A549 (cell line): ENCODE results near the gene FAM98C. TPM values are rescaled to one million over a fixed set of nuclear protein-coding genes. Genes with fewer than 3 reads are reported as not detected.

Source experiments
- ATAC-seq, 2 experiments: fragments of 200-7000 bp in 1 of 2; fragments of >200 bp in 1 of 2; cut with Nextera tagmentation in 1 of 2; cut with Tn5 transposase in 1 of 2; 3 replicates each; pipeline versions ENCODE4 v1.8.0 to v1.9.1; 2018 to 2020; ENCODE audit warnings: mild to moderate bottlenecking in 1 of 2, moderate library complexity in 1 of 2
- CTCF ChIA-PET: fragments of 300-600 bp; sonication (Branson Sonifier 250); formaldehyde crosslinking; extraction: SDS; loops from one replicate; lab custom pipeline; 2021; ENCODE audit warnings: antibody characterized with exemption, inconsistent platforms; lab: Yijun Ruan, JAX
- POLR2A ChIA-PET: fragments of 350-600 bp; formaldehyde crosslinking; extraction: SDS; loops from one replicate; lab custom pipeline; 2021; ENCODE audit warnings: antibody characterized with exemption, inconsistent platforms; lab: Yijun Ruan, JAX
- DNase-seq, 2 experiments: peaks; one replicate each; pipeline versions ENCODE4 v3.0.0 to v3.0.0-alpha.2; 2011 to 2016; ENCODE audit warnings: low read depth in 1 of 2, low spot score in 1 of 2
- FAIRE-seq: peaks from 2 replicates; lab custom pipeline; 2011; peaks lifted over from hg19 to GRCh38; lab: Jason Lieb, UNC
- H3K27ac ChIP-seq, 2 experiments: fragments of >200 bp; sonication (Bioruptor Twin); formaldehyde crosslinking; 3 replicates each; pipeline ENCODE4 v1.5.1; 2016 to 2017
- H3K4me1 ChIP-seq: fragments of >200 bp; sonication (Bioruptor Twin); formaldehyde crosslinking; 3 replicates; pipeline ENCODE4 v1.6.1; 2016
- H3K4me2 ChIP-seq: fragments of >200 bp; sonication (Bioruptor Twin); formaldehyde crosslinking; 3 replicates; pipeline ENCODE4 v1.6.1; 2016
- H3K4me3 ChIP-seq: fragments of >200 bp; sonication (Bioruptor Twin); formaldehyde crosslinking; 3 replicates; pipeline ENCODE4 v1.5.1; 2016
- H3K9me3 ChIP-seq: fragments of >200 bp; sonication (Bioruptor Twin); formaldehyde crosslinking; 3 replicates; pipeline ENCODE4 v1.6.1; 2016
- NFE2L2 ChIP-seq: fragments of 150-350 bp; conservative IDR thresholded peaks from 2 replicates; pipeline ENCODE4 v1.6.1; 2014; ENCODE audit warnings: low read length
- POLR2A ChIP-seq: IDR thresholded peaks from 2 replicates; pipeline ENCODE4 v1.6.1; 2012; ENCODE audit warnings: mild to moderate bottlenecking, low read length
- WGBS: methylation state at CpG from one replicate; pipeline ENCODE4 v1.1.6; 2017; ENCODE audit errors: missing lambda C conversion rate; 5-methylcytosine and 5-hydroxymethylcytosine counted together
- polyA plus RNA-seq, 4 experiments: library from polyadenylated mRNA; depleted of rRNA in 3 of 4; stranded (reverse); fragments of >200 nt; fragmentation: RNase III in 1 of 4; extraction: RNeasy Plus Mini Kit Qiagen cat#74134 plus additional on column Dnase treatment in 1 of 4; gene quantifications; 2 replicates in 3 of 4; 3 replicates in 1 of 4; pipeline ENCODE4 v1.2.3, GENCODE V29; 2011 to 2017

The FAM98C gene
- polyA plus RNA-seq, 2 of the 4 experiments (the other 2 are of a cell fraction): 12.8 to 20.4 TPM

DNA sequence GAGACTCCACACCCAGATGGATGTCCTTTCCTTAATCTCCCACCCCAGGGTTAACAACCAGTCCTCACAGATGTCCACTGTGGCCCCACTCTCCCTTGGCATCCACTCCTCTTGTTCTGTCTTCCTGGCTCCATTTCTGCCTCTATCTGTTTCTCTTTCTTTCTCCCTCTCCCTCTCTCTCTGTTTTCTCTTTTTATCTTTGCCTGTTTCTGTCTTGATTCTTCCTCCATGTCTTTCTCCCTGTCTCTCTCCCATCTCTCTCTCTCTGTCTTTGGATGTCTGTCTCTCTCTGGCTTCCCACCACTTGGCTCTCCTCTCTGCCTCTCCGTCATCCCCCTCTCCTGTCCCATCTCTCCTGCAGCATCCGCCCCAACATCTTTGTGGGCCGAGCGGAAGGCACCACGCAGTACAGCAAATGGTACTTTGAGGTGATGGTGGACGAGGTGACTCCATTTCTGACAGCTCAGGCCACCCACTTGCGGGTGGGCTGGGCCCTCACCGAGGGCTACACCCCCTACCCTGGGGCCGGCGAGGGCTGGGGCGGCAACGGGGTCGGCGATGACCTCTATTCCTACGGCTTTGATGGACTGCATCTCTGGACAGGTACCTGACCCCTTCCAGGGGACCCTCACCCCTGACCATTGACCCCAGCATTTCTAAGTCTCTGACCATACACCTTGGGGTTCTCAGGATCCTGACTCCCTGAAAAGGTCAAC, 55.0 kb downstream of the FAM98C start:
- TF ChIP-seq POLR2A (0 out of 2 replicates have a peak, but pooled peaks have one; percentile 4), NFE2L2 (no peak)
- WGBS: 51% methylated on average over 15 of the region's 15 CpGs
- no peak overlapping the region for H3K4me2 ChIP-seq
- ATAC-seq (peak; percentile 6 to 21; a peak in 2 of 6 replicates), FAIRE-seq (no peak), DNase-seq (no peak)
- peaks cover 6% of the 10 kb centered on the region; the same call in 1 of the 3 replicates for H3K9me3 ChIP-seq
- POLR2A ChIA-PET: no interaction called here
- H3K4me1 ChIP-seq: no peaks in the 10 kb centered on the region
- H3K27ac ChIP-seq: no peak overlapping the region
- CTCF ChIA-PET: interaction anchor here (0.6 to 1.2 kb wide), 3 partner anchors 37 to 801 kb away, joined by 3 read pairs; no protein-coding TSS in a partner anchor
- H3K4me3 ChIP-seq: no peak overlapping the region

Other genes starting within 250 kb of the FAM98C start
- gene DPF1, start 178.9 kb upstream of the FAM98C start, polyA plus RNA-seq (2011; rRNA removed): 1.3 and 2.1 TPM in 2 replicates
- 4.4 to 6.8 TPM (median 5.3 TPM) in 3 replicates for gene DPF1, start 178.9 kb upstream of the FAM98C start, polyA plus RNA-seq (2017; fragmentation: RNase III; extraction: RNeasy Plus Mini Kit Qiagen cat#74134 plus additional on column Dnase treatment)
- gene PPP1R14A, start 146.7 kb upstream of the FAM98C start, polyA plus RNA-seq (2011; rRNA removed): 14.6 and 30.5 TPM in 2 replicates
- 88.6 to 99.6 TPM (median 99.5 TPM) in 3 replicates for gene PPP1R14A, start 146.7 kb upstream of the FAM98C start, polyA plus RNA-seq (2017; fragmentation: RNase III; extraction: RNeasy Plus Mini Kit Qiagen cat#74134 plus additional on column Dnase treatment)
- 343 and 425 TPM in 2 replicates for gene SPINT2, start 138.5 kb upstream of the FAM98C start, polyA plus RNA-seq (2011; rRNA removed)
- gene SPINT2, start 138.5 kb upstream of the FAM98C start, polyA plus RNA-seq (2017; fragmentation: RNase III; extraction: RNeasy Plus Mini Kit Qiagen cat#74134 plus additional on column Dnase treatment): 244 to 296 TPM (median 291 TPM) in 3 replicates
- 197 and 302 TPM in 2 replicates for gene C19orf33, start 98.8 kb upstream of the FAM98C start, polyA plus RNA-seq (2011; rRNA removed)
- gene C19orf33, start 98.8 kb upstream of the FAM98C start, polyA plus RNA-seq (2017; fragmentation: RNase III; extraction: RNeasy Plus Mini Kit Qiagen cat#74134 plus additional on column Dnase treatment): 487 to 531 TPM (median 489 TPM) in 3 replicates
- 75.5 and 88.1 TPM in 2 replicates for gene YIF1B, start 87.1 kb upstream of the FAM98C start, polyA plus RNA-seq (2011; rRNA removed)
- gene YIF1B, start 87.1 kb upstream of the FAM98C start, polyA plus RNA-seq (2017; fragmentation: RNase III; extraction: RNeasy Plus Mini Kit Qiagen cat#74134 plus additional on column Dnase treatment): 87.5 to 104 TPM (median 100 TPM) in 3 replicates
- gene KCNK6, start 83.2 kb upstream of the FAM98C start, polyA plus RNA-seq (2011; rRNA removed): 2.8 and 3.8 TPM in 2 replicates
- gene KCNK6, start 83.2 kb upstream of the FAM98C start, polyA plus RNA-seq (2017; fragmentation: RNase III; extraction: RNeasy Plus Mini Kit Qiagen cat#74134 plus additional on column Dnase treatment): 2.4 to 2.8 TPM (median 2.4 TPM) in 3 replicates
- gene CATSPERG, start 67.3 kb upstream of the FAM98C start, polyA plus RNA-seq (2011; rRNA removed): 1.4 and 1.7 TPM in 2 replicates
- gene CATSPERG, start 67.3 kb upstream of the FAM98C start, polyA plus RNA-seq (2017; fragmentation: RNase III; extraction: RNeasy Plus Mini Kit Qiagen cat#74134 plus additional on column Dnase treatment): 0.62 to 1.4 TPM (median 0.80 TPM) in 3 replicates
- gene PSMD8, start 28.5 kb upstream of the FAM98C start, polyA plus RNA-seq (2011; rRNA removed): 437 and 469 TPM in 2 replicates
- 456 to 462 TPM (median 458 TPM) in 3 replicates for gene PSMD8, start 28.5 kb upstream of the FAM98C start, polyA plus RNA-seq (2017; fragmentation: RNase III; extraction: RNeasy Plus Mini Kit Qiagen cat#74134 plus additional on column Dnase treatment)
- not detected in 2 replicates for gene GGN, start 15.1 kb upstream of the FAM98C start, polyA plus RNA-seq (2011; rRNA removed)
- gene GGN, start 15.1 kb upstream of the FAM98C start, polyA plus RNA-seq (2017; fragmentation: RNase III; extraction: RNeasy Plus Mini Kit Qiagen cat#74134 plus additional on column Dnase treatment): 0.33 to 0.66 TPM (median 0.46 TPM) in 3 replicates
- gene SPRED3, start 14.4 kb upstream of the FAM98C start, polyA plus RNA-seq (2011; rRNA removed): 3.0 and 3.5 TPM in 2 replicates
- gene SPRED3, start 14.4 kb upstream of the FAM98C start, polyA plus RNA-seq (2017; fragmentation: RNase III; extraction: RNeasy Plus Mini Kit Qiagen cat#74134 plus additional on column Dnase treatment): 2.6 to 3.6 TPM (median 2.8 TPM) in 3 replicates
- 0.13 and 0.22 TPM in 2 replicates for gene RASGRP4, start 23.1 kb downstream of the FAM98C start, polyA plus RNA-seq (2011; rRNA removed)
- 0.09 to 0.30 TPM (median 0.18 TPM) in 3 replicates for gene RASGRP4, start 23.1 kb downstream of the FAM98C start, polyA plus RNA-seq (2017; fragmentation: RNase III; extraction: RNeasy Plus Mini Kit Qiagen cat#74134 plus additional on column Dnase treatment)
- 0.87 and 1.4 TPM in 2 replicates for gene RYR1, start 30.6 kb downstream of the FAM98C start, polyA plus RNA-seq (2011; rRNA removed)
- 3.1 to 4.5 TPM (median 3.7 TPM) in 3 replicates for gene RYR1, start 30.6 kb downstream of the FAM98C start, polyA plus RNA-seq (2017; fragmentation: RNase III; extraction: RNeasy Plus Mini Kit Qiagen cat#74134 plus additional on column Dnase treatment)
- gene MAP4K1, start 214.9 kb downstream of the FAM98C start, polyA plus RNA-seq (2011; rRNA removed): 0.78 and 1.2 TPM in 2 replicates
- gene MAP4K1, start 214.9 kb downstream of the FAM98C start, polyA plus RNA-seq (2017; fragmentation: RNase III; extraction: RNeasy Plus Mini Kit Qiagen cat#74134 plus additional on column Dnase treatment): 1.3 to 2.6 TPM (median 2.1 TPM) in 3 replicates
- gene EIF3K, start 216.1 kb downstream of the FAM98C start, polyA plus RNA-seq (2011; rRNA removed): 419 and 491 TPM in 2 replicates
- gene EIF3K, start 216.1 kb downstream of the FAM98C start, polyA plus RNA-seq (2017; fragmentation: RNase III; extraction: RNeasy Plus Mini Kit Qiagen cat#74134 plus additional on column Dnase treatment): 910 to 1,057 TPM (median 937 TPM) in 3 replicates
- gene ACTN4, start 244.6 kb downstream of the FAM98C start, polyA plus RNA-seq (2011; rRNA removed): 605 and 614 TPM in 2 replicates
- gene ACTN4, start 244.6 kb downstream of the FAM98C start, polyA plus RNA-seq (2017; fragmentation: RNase III; extraction: RNeasy Plus Mini Kit Qiagen cat#74134 plus additional on column Dnase treatment): 967 to 1,087 TPM (median 1,011 TPM) in 3 replicates